HG02870 (cell line): ENCODE results near the gene NFASC.

ENCODE experiments used
- ATAC-seq: cut with Tn5 transposase; IDR thresholded peaks from one replicate; pipeline ENCODE4 v1.9.1; 2021; ENCODE audit warnings: mild to moderate bottlenecking, moderate library complexity; ENCODE audit not compliant: unreplicated experiment

Gene NFASC

DNA sequence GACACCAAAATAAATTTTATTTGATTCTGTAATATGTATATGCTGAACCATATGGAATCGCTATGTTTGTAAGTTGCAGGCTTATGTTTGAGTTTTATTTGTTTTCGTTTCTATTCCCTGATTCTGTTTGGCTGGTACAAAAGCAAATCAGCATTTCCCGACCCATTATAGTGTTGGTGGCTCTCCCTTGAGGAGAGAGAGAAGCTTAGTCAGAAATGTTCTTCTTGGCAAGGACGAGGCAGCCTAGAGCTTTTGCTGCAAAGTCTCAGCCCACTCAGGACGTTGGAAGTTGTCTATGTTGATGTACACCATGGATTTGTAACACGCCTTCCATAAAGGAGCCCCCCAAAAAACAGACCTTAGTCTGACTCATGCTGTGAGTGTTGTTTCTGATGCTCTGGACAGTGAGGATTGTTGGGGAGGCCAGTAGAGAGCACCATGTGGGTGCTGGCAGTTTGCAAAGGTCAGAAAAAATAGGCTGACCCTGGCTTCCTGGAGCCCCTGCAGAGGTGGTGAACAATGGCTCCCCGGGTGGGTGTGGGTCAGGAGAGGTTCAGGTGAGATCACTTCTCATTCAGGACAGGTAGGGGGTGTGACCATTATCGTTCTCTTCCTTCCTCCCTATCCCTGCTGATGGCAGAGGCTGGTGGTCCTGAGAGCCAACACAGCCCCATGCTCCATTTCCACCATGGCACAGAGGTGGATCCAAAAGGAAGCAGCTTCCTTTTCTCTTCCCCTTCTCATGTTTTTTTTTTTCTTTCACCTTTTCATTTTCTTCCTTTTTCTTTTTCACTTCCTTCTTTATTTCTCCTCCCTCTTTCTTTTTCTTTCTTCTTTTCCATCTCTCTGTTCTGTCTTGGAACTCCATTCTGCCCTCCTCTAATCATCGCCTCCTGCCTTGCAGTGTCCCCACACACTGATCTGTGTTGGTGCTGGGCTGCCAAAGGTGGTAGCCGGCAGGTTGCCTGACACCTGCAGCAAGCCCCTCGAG, 88.0 kb downstream of the NFASC start:
- ATAC-seq: no peak

DNA sequence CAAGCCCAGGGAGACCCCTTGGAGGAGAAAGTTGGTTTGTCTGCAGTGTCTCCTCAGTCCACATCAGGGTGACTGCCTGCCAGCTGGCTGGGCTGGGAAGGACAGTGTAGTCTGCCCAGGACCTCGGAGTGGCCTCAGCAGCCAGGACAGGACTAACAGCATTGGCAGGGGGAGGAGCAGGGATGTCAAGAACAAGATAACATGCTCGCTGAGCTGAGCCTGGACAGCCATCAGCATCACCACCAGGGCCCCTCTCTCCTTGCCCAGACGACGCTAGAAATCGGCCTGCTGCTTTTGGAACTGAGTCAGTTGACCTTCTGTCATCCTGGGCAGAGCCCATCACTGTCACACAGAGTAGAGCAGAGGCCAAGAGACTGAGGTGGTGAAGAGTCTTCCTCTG, 88.7 kb downstream of the NFASC start:
- no peak for ATAC-seq

DNA sequence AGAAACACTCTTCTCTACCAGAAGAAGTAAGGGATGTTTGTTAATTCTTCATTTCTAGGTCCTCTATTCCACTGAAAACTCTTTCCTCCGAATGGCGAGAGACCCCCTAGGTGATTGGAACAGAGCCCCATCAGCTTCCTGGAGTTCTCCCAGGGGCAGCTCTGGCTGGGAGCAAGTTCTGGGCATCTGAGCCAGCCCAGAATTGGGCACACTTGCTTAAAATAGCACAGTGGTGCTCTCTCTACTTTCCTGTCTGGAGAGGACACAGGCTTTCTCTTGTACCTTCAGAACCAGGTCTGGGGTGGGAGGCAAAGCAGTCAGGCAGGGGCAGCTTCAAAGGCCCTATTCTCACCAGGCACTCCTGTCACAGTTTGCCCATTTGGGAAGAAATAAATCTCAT, 89.2 kb downstream of the NFASC start:
- ATAC-seq: no peak

DNA sequence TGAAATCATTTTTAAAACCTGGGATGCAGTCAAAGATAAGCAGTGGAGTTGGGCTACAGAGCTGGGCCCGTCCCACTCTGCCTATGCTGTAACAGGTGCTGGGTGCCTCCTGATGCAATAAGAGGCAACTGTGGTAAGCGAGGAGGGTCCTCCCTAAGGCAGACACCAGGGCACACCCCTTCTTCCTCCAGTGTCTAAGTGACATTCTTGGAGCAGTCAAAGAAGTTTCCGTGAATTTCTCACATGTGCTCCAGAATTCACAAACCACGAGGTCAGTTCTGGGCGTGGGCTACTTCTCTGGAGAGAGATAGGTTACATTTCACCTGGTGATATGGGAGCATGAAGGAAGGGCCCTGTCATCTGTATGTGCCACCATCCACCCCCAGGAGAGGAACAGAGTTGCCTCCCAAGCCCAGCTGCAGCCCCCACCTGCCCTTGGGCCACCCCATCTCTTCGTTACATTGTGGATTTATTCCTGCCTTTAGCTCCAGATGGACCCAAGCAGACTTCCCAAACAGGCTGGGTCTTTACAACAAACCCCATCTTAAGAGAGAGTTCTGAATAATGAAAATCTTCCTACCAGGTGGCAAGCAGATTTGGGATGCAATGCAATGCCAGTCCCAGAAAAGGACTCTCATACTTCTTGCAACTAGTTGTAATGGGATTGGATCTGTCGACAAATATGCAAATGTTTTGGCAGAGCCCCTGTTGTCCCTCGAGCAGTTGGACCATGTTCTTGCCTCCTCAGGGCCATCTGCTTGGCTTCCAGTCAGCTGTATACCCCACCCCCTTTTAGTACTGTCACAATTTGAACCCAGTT, 89.9 kb downstream of the NFASC start:
- no peak for ATAC-seq

DNA sequence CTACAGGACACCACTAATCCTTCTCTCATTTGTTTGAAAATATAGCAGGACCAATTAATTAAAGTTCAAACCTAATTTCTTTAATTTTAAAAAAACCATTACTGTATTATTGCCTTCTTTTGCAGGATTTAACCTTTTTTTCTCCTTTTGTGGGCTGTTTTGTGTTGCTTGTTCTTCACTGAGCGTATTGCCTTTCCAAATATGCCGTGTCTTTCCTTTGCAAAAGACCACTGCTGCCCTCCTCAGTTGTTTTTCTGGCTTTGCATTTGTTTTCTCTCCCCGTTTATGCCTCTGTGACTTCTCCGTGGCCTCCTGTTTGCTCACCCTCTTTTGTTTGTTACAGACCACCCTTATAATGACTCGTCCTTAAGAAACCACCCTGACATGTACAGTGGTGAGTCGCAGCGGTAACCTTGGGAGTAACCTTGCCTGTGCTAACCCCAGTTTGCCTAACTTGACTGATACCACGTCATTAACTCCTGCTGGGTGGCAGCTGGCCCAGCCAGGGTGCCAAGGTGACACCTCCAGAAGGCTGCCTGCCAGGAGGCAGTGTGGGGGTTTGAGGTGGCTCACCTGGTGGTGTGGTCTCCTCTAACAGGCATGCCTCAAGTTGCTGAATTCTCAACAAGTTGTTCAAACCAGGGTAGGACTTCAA, 91.2 kb downstream of the NFASC start:
- ATAC-seq: no peak

DNA sequence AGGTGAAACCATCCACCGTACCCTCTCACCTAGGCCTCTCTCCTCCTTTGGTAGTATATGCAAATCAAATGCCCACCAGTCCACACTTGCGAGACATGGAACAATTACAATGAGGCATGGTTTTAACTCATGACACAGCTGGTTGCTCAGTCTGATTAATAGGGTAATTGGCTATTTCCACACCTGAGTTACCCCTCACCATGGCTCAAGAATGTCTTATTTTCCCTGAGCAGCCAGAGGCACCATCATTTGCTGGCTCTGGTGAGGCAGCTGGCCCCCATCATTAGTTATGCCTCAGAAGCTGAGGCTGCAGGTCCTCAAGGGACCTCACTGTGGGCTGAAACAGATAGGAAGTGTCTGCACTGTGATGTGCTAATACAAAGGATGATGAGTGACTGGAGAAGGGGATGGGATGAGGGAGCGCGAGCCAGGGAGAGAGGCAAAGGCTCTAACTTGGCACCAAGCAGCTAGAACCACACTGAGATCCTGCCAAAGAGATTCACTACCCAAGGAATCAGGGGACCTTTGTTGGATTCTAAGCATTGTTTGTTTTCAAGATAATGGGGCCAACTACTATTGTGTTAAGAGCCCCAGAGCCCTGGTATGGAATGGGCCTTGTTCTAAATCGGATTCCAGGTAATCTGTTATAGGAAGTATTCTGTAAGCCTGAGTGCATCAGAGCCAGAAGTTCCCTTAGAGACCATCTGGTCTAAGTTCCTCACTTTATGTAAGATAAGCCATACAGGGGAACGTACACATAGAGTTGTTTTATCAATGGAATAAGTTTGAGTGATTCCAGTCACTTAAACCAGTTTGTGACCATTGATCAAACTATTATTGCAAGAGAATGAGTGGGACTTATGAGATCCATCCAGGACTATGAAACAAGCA, 92.3 kb downstream of the NFASC start:
- no peak for ATAC-seq

DNA sequence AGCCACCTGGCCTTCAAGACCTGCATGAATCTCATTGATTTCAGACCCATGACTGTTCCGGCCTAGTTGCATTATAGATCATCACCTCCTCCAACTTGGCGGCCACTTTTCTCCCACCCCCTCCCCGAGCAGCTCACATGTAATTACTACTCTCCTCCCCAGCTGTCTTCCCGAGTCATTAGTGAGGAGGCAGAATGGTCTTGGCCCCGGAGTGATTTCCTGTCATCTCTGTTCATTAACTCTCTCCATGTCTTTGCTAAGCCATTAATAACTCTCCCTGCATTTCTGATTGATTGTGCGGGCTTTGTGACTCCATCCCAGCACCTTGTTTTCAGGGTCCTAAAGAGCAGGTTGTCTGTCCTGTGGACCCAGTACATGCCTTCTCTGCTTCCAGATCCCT, 96.8 kb downstream of the NFASC start:
- ATAC-seq: no peak

DNA sequence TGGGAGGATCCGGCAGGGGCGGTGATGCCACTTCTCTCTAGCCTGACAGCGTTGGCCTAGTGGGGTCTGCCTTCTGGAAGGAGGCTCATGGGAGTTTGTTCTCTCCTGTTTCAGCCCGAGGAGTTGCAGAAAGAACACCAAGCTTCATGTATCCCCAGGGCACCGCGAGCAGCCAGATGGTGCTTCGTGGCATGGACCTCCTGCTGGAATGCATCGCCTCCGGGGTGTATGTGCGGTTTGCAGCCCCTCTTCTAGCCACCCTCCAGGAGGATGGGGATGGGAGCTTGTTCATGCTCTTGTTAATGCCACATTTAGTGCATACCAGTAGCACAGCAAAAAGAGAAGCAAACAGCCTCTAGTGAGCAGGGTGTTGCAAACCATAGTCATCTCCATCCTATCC, 97.5 kb downstream of the NFASC start:
- ATAC-seq: no peak

DNA sequence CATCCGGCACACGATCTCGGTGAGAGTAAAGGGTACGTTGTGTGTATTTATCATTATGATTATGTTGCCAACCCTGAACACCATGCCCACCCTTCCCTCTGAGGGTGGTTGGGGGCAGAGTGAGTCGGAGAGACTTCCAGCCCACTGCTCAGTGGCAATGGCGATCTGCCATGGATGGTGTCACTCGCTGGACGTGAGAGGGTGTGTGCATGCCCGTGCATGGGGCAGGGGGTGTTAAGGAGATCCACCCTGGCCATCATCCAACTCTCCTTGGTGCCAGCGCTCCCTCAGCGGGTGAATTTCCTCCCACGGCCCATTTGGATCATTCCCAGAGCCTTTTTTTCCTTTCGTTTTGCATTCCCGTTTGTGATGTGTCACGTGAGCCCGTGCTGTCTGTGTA, 98.3 kb downstream of the NFASC start:
- no peak for ATAC-seq

DNA sequence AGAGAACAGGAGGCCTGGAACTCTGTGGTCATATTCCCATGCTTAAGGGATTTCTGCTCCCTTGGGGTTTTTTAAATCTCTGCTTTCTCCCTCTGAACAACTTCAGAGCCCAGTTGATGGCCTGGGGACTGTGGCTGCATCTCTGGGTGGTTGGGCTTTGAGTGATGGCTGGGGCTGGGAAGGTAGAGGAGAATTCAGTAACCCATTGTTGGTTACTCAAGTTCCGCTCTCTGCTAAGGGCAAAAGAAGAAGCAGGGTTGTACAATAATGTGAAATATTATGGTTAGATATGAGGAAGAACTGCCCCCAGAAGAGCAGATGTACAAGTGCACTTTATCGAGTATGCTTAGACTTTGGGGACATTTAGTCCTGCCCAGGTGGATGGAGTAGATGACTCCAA, 100.3 kb downstream of the NFASC start:
- ATAC-seq: no peak

DNA sequence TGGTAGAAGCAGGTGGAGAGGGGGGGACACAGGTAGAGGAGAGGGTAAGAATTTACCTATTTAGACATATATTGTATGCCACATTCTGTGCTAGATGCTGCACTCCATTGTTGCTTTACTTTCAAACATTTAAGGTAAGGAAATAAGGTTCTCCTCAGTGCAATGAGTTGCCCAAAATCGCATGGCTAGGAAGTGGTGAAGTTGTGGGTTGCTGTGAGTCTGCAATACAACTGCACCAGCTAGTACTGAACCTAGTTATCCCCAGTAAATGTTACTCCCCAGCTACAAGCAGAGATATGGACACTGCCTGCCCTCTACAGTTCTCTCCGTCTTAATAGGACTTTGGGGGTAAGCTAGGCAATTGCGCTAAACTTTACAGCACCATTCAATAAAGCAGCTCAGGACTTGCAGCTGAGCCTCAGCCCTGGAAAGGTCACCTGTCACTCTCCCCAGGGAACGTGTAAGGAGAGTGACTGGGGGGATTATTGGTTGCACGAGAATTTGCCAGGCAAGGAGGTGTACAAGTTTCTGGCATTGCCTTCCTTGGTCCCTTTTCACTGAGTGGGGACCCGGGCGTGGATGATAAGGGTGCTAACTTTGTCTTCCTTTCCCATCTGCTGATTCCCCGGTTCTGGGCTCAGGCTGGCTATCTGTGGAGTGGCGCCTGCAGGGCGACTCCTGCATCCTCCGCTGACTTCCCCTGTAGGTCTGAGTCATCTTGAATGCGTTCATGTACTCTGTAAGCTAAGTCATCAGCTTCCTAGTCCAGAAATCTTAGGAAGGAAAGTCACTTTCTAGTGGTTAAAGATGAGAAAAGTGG, 101.1 kb downstream of the NFASC start:
- no peak for ATAC-seq

DNA sequence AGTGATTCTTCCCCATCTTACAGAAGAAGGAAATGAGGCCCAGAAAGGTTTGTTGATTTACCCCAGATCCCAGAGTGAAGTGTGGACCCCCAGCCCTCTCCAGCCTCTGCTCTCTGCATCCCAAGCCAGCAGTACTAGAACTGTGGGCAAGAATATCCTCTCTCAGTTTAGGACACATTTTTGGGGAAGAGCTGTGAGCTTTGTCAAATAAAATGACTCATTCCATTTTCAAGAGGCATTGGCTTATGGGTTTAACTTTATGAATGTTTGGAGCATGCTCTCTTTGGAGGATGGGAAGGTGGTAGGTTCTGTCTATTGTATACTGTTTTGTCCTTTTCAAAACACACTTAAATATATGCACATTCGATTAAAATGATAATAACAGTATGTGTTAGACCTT, 101.8 kb downstream of the NFASC start:
- no peak for ATAC-seq

DNA sequence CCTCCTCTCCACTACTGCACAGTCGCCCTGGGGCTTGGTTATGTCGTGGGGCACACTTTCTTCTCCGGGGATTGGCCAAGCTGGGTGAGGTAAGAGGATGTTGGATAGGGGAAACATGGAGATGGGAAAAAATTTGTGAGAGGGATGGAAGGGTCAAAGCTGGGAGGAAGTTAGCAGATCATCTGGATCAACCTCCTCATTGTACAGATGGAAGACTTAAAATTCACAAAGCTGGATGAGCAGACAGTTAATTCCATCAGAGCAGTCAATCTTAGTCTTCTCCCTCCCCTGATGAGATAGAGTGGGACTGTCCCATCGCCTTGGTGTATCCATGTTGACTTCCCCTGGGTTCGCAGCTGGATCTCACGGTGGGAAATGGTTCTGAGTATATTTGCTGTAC, 102.8 kb downstream of the NFASC start:
- no peak for ATAC-seq

DNA sequence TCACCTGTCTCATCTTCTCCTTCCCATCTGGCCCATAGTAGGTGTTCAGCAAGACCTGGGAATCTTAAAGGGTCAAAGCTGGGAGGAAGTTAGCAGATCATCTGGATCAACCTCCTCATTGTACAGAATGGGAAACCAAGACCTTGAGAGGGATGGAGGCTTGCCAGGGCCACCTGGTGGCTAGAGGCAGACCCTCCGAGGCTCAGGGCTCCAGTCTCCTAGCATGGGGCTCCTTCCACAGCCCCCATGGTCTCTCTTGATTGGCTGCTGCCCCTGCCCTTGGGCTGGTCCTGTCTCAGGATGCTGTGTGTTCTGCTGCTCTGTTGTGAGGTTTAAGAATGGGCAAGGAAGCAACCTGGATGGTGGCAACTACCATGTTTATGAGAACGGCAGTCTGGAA, 103.7 kb downstream of the NFASC start:
- no peak for ATAC-seq

DNA sequence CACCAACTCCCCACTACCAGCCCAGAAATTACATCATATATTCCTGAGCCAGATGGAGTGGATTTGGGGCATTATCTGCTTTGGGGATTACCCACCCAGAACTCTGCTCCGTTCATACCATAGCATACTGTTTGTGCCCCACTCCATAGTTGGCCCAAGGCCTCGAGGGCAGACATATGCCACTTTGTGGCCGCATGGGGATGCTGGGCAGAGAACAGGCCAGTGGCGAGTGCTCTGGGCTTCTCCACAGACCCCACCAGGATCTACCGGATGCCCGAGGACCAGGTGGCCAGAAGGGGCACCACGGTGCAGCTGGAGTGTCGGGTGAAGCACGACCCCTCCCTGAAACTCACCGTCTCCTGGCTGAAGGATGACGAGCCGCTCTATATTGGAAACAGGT, 104.4 kb downstream of the NFASC start:
- no peak for ATAC-seq

DNA sequence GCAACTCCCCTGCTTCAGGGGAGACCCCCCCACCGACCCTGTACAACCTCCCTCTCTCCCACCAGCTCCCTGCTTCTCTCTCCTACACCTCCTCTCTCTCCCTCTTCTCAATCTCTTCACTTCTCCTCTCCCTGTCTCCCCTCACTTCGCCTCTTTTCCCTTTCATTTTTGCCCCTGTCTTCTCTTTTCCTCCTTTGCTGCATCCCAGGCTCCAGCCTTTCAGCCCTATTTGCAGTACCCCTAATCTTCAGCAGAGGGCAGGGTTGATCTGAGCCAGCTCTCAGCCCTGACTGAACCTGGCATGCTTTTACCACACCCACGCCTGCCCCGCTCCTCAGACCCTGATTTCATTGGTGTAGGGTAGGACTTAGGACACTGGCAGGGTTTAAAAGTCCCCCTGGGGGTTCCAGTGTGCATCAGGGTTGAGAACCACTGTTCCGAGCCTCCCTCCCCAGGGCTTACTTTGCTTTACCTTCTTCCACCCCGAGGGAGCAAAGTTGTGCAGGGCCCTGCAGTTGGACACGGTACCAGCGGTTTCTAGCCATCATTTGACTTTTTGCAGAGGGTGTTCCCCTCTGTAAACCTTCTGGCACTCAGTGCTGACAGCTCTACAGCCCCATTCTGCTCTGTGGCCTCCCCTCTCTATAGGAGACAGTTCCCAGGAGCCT, 105.0 kb downstream of the NFASC start:
- no peak for ATAC-seq

DNA sequence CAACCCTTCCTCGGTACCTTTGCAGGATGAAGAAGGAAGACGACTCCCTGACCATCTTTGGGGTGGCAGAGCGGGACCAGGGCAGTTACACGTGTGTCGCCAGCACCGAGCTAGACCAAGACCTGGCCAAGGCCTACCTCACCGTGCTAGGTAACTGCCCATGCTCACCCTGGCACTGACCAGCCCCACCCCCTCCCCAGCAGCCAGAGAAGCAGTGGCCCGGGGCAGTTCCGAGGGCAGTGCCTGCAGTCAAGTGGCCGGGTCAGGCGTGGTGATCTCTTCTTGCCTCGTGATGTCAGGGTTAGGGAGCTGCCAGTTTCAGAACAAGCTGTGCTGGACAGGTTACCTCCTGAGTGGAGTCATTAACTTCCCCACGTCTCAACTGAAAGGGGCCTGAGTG, 106.0 kb downstream of the NFASC start:
- ATAC-seq: no peak

DNA sequence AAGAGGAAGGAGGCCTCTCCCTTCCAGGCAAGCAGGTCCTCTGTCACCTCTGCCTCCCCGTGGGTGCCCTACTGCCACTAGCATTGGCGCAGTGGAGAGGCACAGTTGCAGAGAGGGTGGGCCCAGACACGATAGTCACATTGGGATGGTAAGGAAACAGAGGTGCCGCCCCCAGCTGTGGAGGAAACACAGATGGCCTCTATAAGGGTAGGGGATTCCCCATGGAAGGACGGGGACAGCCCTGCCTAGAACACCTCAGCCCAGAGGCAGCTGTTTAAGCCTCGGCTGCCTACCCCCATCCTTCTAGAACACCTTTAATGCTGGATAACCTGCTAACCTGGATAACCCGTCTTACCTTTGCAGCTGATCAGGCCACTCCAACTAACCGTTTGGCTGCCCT, 106.7 kb downstream of the NFASC start:
- no peak for ATAC-seq

DNA sequence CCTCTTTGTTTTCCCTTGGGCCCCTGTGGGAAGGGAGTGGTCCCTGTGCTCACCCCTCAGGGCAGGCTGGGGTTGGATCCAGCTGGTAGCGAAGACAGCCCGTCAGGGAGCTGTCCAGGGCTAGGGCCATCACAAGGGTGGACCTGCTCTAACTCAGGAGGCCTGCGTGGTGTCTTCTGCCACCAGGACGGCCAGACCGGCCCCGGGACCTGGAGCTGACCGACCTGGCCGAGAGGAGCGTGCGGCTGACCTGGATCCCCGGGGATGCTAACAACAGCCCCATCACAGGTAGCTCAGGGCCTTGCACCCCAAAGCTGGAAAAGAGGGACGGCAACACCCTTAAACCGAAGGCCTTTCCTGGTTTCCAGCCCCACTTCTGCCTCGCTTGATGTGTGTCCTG, 108.1 kb downstream of the NFASC start:
- no peak for ATAC-seq
